Measurements from ENCODE around the gene TMA7B.

TMA7B gene

GRCh38 chr22:39959640-39960447 lies at the start of gene TMA7B:
Gene TMA7B, plus strand, starts transcription at chr22:39960397. Its CDS starts 3,978 bp downstream, at chr22:39964375.
- peak; percentile 73 for DNase-seq (ENCODE audit: low spot score)

GRCh38 chr22:39910876-39911613 lies 49.2 kb upstream of the TMA7B start:
- DNase-seq (ENCODE audit: low spot score): no peak

GRCh38 chr22:39913321-39913720 lies 46.9 kb upstream of the TMA7B start:
- no peak for DNase-seq (ENCODE audit: low spot score)

GRCh38 chr22:39913886-39914285 lies 46.3 kb upstream of the TMA7B start:
- no peak for DNase-seq (ENCODE audit: low spot score)

GRCh38 chr22:39914584-39914983 lies 45.6 kb upstream of the TMA7B start:
- no peak for DNase-seq (ENCODE audit: low spot score)

GRCh38 chr22:39915295-39915726 lies 44.9 kb upstream of the TMA7B start:
- DNase-seq (ENCODE audit: low spot score): no peak

GRCh38 chr22:39916496-39916895 lies 43.7 kb upstream of the TMA7B start:
- no peak for DNase-seq (ENCODE audit: low spot score)

- DNase-seq (ENCODE audit: low spot score): no peak
Observed at GRCh38 chr22:39917197-39917643, 43.0 kb upstream of the TMA7B start.

- peak; percentile 11 for DNase-seq (ENCODE audit: low spot score)
Observed at GRCh38 chr22:39917776-39918495, 42.3 kb upstream of the TMA7B start.

GRCh38 chr22:39920134-39920743 lies 40.0 kb upstream of the TMA7B start:
- no peak for DNase-seq (ENCODE audit: low spot score)

- DNase-seq (ENCODE audit: low spot score): no peak
Observed at GRCh38 chr22:39923696-39924095, 36.5 kb upstream of the TMA7B start.

GRCh38 chr22:39924286-39924685 lies 35.9 kb upstream of the TMA7B start:
- DNase-seq (ENCODE audit: low spot score): no peak

- no peak for DNase-seq (ENCODE audit: low spot score)
Observed at GRCh38 chr22:39925273-39925672, 34.9 kb upstream of the TMA7B start.

GRCh38 chr22:39925909-39926679 lies 34.1 kb upstream of the TMA7B start:
- no peak for DNase-seq (ENCODE audit: low spot score)

GRCh38 chr22:39926753-39927152 lies 33.4 kb upstream of the TMA7B start:
- no peak for DNase-seq (ENCODE audit: low spot score)

GRCh38 chr22:39927544-39927943 lies 32.7 kb upstream of the TMA7B start:
- DNase-seq (ENCODE audit: low spot score): no peak

- no peak for DNase-seq (ENCODE audit: low spot score)
Observed at GRCh38 chr22:39928536-39929520, 31.4 kb upstream of the TMA7B start.

- no peak for DNase-seq (ENCODE audit: low spot score)
Observed at GRCh38 chr22:39931251-39931650, 28.9 kb upstream of the TMA7B start.

GRCh38 chr22:39932166-39932565 lies 28.0 kb upstream of the TMA7B start:
- no peak for DNase-seq (ENCODE audit: low spot score)

Measured in GM03348 (cell line).